Measurements from ENCODE around the gene ZCCHC2. TPM values are rescaled to one million over a fixed set of nuclear protein-coding genes. Genes with fewer than 3 reads are reported as not detected.

ZCCHC2 gene
- total RNA-seq, 1 experiment from 2014 or later = 12.4 TPM

DNA sequence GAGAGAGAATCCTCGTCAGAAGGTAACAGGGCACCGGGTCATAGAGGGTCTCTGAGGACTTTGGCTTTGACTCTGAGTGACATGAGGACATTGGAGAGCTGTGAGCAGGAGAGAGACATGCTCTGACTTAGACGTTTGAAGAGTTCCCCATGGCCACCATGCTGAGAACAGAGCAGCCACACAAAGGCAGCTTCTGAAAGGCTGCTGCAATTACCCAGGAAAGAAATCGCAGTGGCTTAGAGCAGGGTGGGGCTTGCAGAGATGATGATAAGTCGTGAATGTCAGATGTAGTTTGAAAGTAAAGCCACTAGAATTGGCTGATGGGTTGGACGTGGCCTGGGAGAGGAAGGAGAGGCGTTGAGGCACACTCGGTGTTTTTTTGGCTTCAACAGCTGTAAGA lies 79.0 kb downstream of the ZCCHC2 start:
- H3K79me1 ChIP-seq (ENCODE audit: insufficient read depth, low read depth, low read length, poor library complexity, severe bottlenecking) = no peaks in the 10 kb centered on the region
- H2BK5ac ChIP-seq (ENCODE audit: insufficient read length, low read length) = no peak overlapping the region
- H2BK15ac ChIP-seq (ENCODE audit: low read depth, low read length) = no peak overlapping the region
- H3T11ph ChIP-seq (ENCODE audit: low read length) = no peak overlapping the region
- H3K18ac ChIP-seq (ENCODE audit: insufficient read length, low read depth, low read length) = no peak overlapping the region
- no peak overlapping the region for H2AFZ ChIP-seq (ENCODE audit: low read length)
- H3K4ac ChIP-seq (ENCODE audit: low read depth, low read length) = no peak overlapping the region
- H3K9me3 Mint-ChIP-seq = no peaks in the 10 kb centered on the region
- no peak overlapping the region for H3K9ac ChIP-seq (ENCODE audit: extremely low read depth, insufficient read length, low read length)
- no peak overlapping the region for H2BK20ac ChIP-seq (ENCODE audit: low read depth, low read length, poor library complexity, severe bottlenecking)
- no peak for TF ChIP-seq CTCF (conservative IDR thresholded peaks at IDR 0.05)
- peaks cover 1% of the 10 kb centered on the region for H3K23me2 ChIP-seq (ENCODE audit: insufficient read length, low read depth, low read length, poor library complexity, severe bottlenecking)
- H4K8ac ChIP-seq (replicated peaks; ENCODE audit: insufficient read length, low read depth, low read length) = no peak overlapping the region
- H3K9me3 ChIP-seq (ENCODE audit: control insufficient read depth, low read depth, low read length) = no peaks in the 10 kb centered on the region
- H2BK120ac ChIP-seq (ENCODE audit: low read depth, low read length, poor library complexity, severe bottlenecking) = no peak overlapping the region
- H3K23ac ChIP-seq (ENCODE audit: insufficient read length, low read depth, low read length) = no peak overlapping the region
- WGBS (ENCODE audit: extremely low coverage, insufficient read length, low lambda C conversion rate) = no CpG with 5 or more reads among the region's 8 CpGs
- no peak overlapping the region for H4K91ac ChIP-seq (ENCODE audit: insufficient read length, low read depth, low read length)
- peaks cover 13 to 23% of the 10 kb centered on the region in 2 experiments for H3K4me1 Mint-ChIP-seq
- no peak overlapping the region for H2BK12ac ChIP-seq (ENCODE audit: insufficient read length, low read depth, low read length)
- H3K36me3 Mint-ChIP-seq (ENCODE audit: insufficient read depth in 1 of 3, low read depth in 3 of 3) = peaks cover 0 to 4% (median 3%) of the 10 kb centered on the region in 3 experiments; a peak in 2 of 7 replicates
- H3K27me3 Mint-ChIP-seq (ENCODE audit: low read depth) = peaks cover 38% of the 10 kb centered on the region
- no peak overlapping the region for H2AK5ac ChIP-seq (ENCODE audit: insufficient read length, low read length)
- no peak for DNase-seq
- H3K56ac ChIP-seq (ENCODE audit: insufficient read length, low read depth, low read length) = no peak overlapping the region
- no peak overlapping the region for H3K4me3 Mint-ChIP-seq
- no peaks in the 10 kb centered on the region for H3K79me2 ChIP-seq (ENCODE audit: insufficient read depth, low read length)
- no peaks in the 10 kb centered on the region for H3K4me1 ChIP-seq (ENCODE audit: insufficient read depth, low read length)
- H3K4me2 ChIP-seq (ENCODE audit: insufficient read depth, insufficient read length, low read length) = no peak overlapping the region
- H3K14ac ChIP-seq (ENCODE audit: insufficient read depth, low read length) = no peak overlapping the region
- peaks cover 5% of the 10 kb centered on the region; the same call in 1 of the 2 replicates for H3K27me3 ChIP-seq (ENCODE audit: insufficient read depth, low read length)
- no peak overlapping the region for H3K27ac Mint-ChIP-seq
- no peak overlapping the region for H3K27ac ChIP-seq (ENCODE audit: insufficient read length, low read depth, low read length)
- no peaks in the 10 kb centered on the region for H4K20me1 ChIP-seq (ENCODE audit: control insufficient read depth, insufficient read depth, insufficient read length)
- no peak overlapping the region for H4K5ac ChIP-seq (ENCODE audit: insufficient read length, low read depth, low read length)

Measured in H9 (cell line).